ENCODE measurements around the gene TMEM192.
"Not testable (repeated sequence)": the region's sequence is repeated elsewhere in the genome, so short reads cannot be mapped to it uniquely, and the experiment has no call there.

Gene TMEM192

GRCh38 chr4:165055601-165056000 is 57.1 kb downstream of the TMEM192 start:
- no peak overlapping the region for H3K27ac ChIP-seq (ENCODE audit: low read depth, low read length)
- no peaks in the 10 kb centered on the region for H3K36me3 ChIP-seq (ENCODE audit: insufficient read depth, low read length)
- H3K4me3 ChIP-seq (ENCODE audit: low read length), result no peak overlapping the region
- H3K27me3 ChIP-seq (ENCODE audit: insufficient read depth, low read length), result no peaks in the 10 kb centered on the region
- H3K4me1 ChIP-seq (ENCODE audit: insufficient read depth, low read length), result no peaks in the 10 kb centered on the region
- WGBS, result 94% methylated on average over 9 of the region's 9 CpGs
- H3K9ac ChIP-seq (ENCODE audit: low read depth, low read length), result no peak overlapping the region
- H3K9me3 ChIP-seq (ENCODE audit: insufficient read depth, low read depth, low read length), result no peaks in the 10 kb centered on the region

DNA sequence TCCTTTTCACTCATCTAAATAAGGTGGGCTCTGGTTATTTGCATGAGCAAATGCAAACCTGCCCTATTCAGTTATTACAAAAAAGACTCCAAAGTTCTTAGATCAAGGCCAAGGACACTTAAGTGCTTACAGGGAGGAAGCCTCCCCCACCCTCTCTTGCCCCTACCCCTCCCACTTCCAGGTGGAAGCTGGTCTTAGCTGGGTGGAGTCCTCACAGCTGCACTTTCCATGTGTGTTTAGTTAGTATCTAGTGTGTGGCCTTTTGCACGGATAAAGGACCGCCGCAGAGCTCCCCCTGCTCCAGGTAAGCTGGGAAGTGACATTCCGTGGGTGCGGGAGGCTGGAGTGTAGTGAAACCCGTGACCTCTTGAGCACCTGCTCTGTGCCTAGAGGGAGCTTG is 59.0 kb downstream of the TMEM192 start, which contains the start of gene TRIM75:
Gene TRIM75, plus strand, starts transcription at position 222 of the 400 bp plus-strand sequence. CDS start 5,282 bp downstream, outside the sequence.
- Histone ChIP-seq H3K9ac (ENCODE audit: low read depth, low read length) (no peak within 1 kb of the TSS), H3K36me3 (ENCODE audit: insufficient read depth, low read length) (no peaks in the 10 kb centered on the region), H3K27me3 (ENCODE audit: insufficient read depth, low read length) (no peaks in the 10 kb centered on the region), H3K27ac (ENCODE audit: low read depth, low read length) (no peak within 1 kb of the TSS), H3K4me3 (ENCODE audit: low read length) (no peak within 1 kb of the TSS), H3K9me3 (ENCODE audit: insufficient read depth, low read depth, low read length) (no peaks in the 10 kb centered on the region), H3K4me1 (ENCODE audit: insufficient read depth, low read length) (no peaks in the 10 kb centered on the region)
- 82% methylated on average over 6 of the region's 6 CpGs for WGBS

DNA sequence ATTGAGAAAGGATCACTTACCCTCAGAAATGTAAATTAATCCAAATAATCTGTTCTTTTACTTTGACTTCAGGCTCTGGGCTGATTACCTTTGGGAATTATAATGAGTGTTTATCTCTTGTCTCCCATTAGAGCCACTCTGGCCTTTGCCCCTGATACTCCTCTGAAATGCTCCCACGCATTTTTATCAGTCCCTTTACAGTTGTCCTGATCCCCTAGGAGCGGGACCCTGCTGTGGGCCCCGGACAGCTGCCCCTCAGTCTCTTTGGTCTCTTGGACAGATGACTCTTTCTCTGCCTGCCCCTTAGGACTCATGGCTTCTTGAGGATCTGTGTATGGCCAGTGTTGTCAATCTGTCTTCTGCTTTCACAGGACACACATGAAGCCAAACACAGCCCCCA is 60.0 kb downstream of the TMEM192 start:
- no peaks in the 10 kb centered on the region for H3K9me3 ChIP-seq (ENCODE audit: insufficient read depth, low read depth, low read length)
- H3K9ac ChIP-seq (ENCODE audit: low read depth, low read length), result no peak overlapping the region
- no peaks in the 10 kb centered on the region for H3K36me3 ChIP-seq (ENCODE audit: insufficient read depth, low read length)
- H3K4me3 ChIP-seq (ENCODE audit: low read length), result no peak overlapping the region
- H3K27me3 ChIP-seq (ENCODE audit: insufficient read depth, low read length), result no peaks in the 10 kb centered on the region
- 79% methylated on average over 3 of the region's 3 CpGs for WGBS
- H3K27ac ChIP-seq (ENCODE audit: low read depth, low read length), result no peak overlapping the region
- H3K4me1 ChIP-seq (ENCODE audit: insufficient read depth, low read length), result no peaks in the 10 kb centered on the region

GRCh38 chr4:165048170-165048569 is 64.5 kb downstream of the TMEM192 start:
- Histone ChIP-seq H3K36me3 (ENCODE audit: insufficient read depth, low read length) (no peaks in the 10 kb centered on the region), H3K9me3 (ENCODE audit: insufficient read depth, low read depth, low read length) (no peaks in the 10 kb centered on the region), H3K27me3 (ENCODE audit: insufficient read depth, low read length) (no peaks in the 10 kb centered on the region), H3K9ac (ENCODE audit: low read depth, low read length) (no peak overlapping the region), H3K4me1 (ENCODE audit: insufficient read depth, low read length) (no peaks in the 10 kb centered on the region), H3K27ac (ENCODE audit: low read depth, low read length) (no peak overlapping the region), H3K4me3 (ENCODE audit: low read length) (no peak overlapping the region)
- 86% methylated on average over 5 of the region's 5 CpGs for WGBS

DNA sequence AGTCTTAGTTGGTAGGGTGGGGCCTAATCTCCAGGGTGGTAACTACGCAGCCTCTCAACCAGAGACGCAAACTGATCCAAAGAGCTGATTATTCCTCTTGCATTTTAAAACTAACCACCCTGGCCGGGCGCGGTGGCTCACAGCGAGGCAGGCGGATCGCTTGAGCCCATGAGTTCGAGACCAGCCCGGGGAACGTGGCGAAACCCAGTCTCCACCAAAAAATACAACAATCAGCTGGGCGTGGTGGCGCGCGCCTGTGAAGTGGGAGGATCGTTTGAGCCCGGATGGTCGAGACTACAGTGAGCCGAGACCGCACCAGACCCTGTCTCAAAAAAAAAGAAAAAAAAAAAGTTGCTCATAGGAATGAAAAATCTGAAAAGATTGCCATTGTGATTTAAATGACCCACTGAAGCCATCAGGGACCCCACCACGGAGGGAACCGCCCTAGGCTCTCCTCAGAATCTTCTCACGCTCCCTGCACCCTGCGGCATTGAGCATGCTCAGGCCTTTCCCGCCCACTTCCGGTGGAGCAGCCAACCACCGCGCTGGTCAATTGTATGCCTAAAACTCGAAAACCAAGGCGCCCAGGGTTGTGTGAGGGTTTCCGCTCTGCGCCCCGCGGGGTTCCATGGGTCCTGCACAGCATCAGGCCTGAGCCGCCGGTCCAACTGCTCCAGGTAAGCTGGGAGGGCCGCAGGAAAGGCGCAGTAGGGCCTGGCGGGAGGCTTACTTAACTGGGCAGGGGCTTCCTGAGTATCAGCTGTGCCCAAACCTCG is 81.0 kb downstream of the TMEM192 start, which contains the start of gene TRIM60:
Gene TRIM60, plus strand, starts transcription at position 564 of the 776 bp plus-strand sequence. CDS start 8,074 bp downstream, outside the sequence.
- H3K9ac ChIP-seq (ENCODE audit: low read depth, low read length), result no peak within 1 kb of the TSS
- H3K4me1 ChIP-seq (ENCODE audit: insufficient read depth, low read length), result no peaks in the 10 kb centered on the region
- no peak within 1 kb of the TSS for H3K27ac ChIP-seq (ENCODE audit: low read depth, low read length)
- no peaks in the 10 kb centered on the region for H3K36me3 ChIP-seq (ENCODE audit: insufficient read depth, low read length)
- WGBS, result 96% methylated on average over 41 of the region's 41 CpGs
- H3K4me3 ChIP-seq (ENCODE audit: low read length), result no peak within 1 kb of the TSS
- no peaks in the 10 kb centered on the region for H3K9me3 ChIP-seq (ENCODE audit: insufficient read depth, low read depth, low read length)
- no peaks in the 10 kb centered on the region for H3K27me3 ChIP-seq (ENCODE audit: insufficient read depth, low read length)

- Histone ChIP-seq H3K9me3 (ENCODE audit: insufficient read depth, low read depth, low read length) (no peaks in the 10 kb centered on the region), H3K27ac (ENCODE audit: low read depth, low read length) (no peak overlapping the region), H3K27me3 (ENCODE audit: insufficient read depth, low read length) (no peaks in the 10 kb centered on the region), H3K4me1 (ENCODE audit: insufficient read depth, low read length) (no peaks in the 10 kb centered on the region), H3K4me3 (ENCODE audit: low read length) (no peak overlapping the region), H3K9ac (ENCODE audit: low read depth, low read length) (no peak overlapping the region), H3K36me3 (ENCODE audit: insufficient read depth, low read length) (no peaks in the 10 kb centered on the region)
- 77% methylated on average over 7 of the region's 7 CpGs for WGBS
Measured at GRCh38 chr4:165027762-165028402, 84.8 kb downstream of the TMEM192 start.

DNA sequence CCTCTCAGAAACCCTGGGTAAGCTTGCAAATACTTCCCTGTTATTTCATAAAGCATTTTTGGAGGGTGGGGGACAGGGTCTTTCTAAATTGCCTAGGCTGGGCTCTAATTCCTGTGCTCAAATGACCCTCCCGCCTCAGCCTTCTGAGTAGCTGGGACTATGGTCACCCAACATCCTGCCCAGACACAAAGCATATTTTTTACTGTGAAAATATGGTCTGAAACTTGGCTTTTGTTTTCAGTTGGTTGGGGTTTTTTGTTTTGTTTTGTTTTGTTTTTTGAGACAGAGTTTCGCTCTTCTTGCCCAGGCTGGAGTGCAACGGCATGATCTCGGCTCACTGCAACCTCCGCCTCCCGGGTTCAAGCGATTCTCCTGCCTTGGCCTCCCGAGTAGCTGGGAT is 86.9 kb downstream of the TMEM192 start:
- 97% methylated on average over 8 of the region's 8 CpGs for WGBS
- not testable (repeated sequence) for H3K4me3 ChIP-seq (ENCODE audit: low read length); H3K27ac ChIP-seq (ENCODE audit: low read depth, low read length); H3K36me3 ChIP-seq (ENCODE audit: insufficient read depth, low read length); H3K4me1 ChIP-seq (ENCODE audit: insufficient read depth, low read length); H3K9me3 ChIP-seq (ENCODE audit: insufficient read depth, low read depth, low read length); H3K9ac ChIP-seq (ENCODE audit: low read depth, low read length); H3K27me3 ChIP-seq (ENCODE audit: insufficient read depth, low read length)
